GM21390 (cell line): Measurements from ENCODE around the gene TIRAP.

Source experiments
- ATAC-seq: cut with Tn5 transposase; IDR thresholded peaks from one replicate; pipeline ENCODE4 v1.9.1; 2021; ENCODE audit not compliant: unreplicated experiment

Gene TIRAP

DNA sequence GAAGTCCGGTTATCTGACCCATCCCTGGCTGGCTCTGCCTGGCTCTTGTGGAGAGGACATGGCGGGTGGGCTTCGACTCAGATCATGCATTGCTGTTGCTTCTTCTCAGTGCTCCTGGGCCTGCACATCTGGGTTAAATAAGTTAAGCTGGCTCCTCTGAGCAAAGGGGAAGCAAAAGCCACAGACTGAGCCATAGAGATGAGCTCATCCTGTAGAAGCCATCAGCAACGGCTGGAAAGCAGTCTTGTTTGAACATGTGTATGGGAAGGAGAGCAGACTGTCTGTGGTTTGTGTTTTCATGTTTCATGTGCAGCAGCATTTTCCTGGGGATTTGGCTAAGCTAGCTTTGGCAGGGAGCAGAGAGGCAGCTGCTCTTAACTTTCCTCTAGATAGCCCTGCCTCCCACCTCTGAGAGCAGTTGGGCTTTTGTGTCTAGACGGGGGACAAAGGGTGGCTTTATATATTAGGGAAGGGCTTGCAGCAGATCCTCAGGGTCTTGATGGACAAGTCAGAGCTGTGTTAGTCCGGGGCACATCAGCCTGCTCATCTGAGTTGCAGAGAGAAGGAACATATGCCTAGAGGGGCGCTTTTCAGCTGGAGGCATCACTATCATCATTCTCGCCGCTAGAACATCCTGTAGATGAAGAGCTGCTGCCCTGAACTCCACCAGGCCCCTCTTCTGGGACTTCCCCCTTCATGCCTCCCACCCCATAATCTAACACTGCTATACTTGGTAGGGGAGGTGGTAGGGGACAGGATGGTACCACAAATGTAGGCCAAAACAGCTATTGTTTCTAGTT lies 35.9 kb downstream of the TIRAP start:
- ATAC-seq = peak; percentile 84

DNA sequence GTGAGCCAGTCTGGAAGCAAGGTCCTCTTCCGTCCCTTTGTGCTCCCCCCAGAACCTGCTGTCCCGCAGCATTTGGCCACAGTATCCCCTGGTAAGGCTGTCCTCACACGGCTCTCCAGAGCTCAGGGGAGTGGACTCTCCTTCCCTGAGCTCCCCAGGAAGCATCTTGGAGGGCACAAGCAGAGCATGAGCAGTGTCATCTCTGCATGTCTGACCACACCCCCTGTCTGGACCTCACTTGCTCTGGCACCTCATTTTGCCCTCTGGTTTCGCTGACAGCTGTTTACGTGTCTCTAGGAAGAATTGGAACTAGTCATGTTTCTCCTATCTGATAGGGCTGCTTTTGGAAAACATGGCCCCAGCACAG lies 36.5 kb downstream of the TIRAP start:
- ATAC-seq = no peak

DNA sequence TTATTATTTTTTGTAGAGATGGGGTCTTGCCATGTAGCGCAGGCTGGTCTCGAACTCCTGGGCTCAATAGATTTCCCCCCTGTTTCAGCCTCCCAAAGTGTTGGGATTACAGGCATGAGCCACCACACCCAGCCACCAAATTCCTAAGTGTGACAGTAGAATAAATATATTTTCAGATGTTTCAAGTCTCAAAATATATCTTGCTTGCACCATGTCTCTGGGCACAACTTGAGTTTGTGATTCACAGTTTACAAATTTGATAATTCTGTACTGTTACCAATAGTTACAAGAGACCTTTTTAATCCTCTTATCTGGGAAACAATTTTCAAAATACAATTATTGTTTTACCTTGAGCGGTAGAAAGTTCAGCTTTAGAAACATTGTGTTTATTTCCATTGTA lies 40.1 kb downstream of the TIRAP start:
- ATAC-seq = no peak

DNA sequence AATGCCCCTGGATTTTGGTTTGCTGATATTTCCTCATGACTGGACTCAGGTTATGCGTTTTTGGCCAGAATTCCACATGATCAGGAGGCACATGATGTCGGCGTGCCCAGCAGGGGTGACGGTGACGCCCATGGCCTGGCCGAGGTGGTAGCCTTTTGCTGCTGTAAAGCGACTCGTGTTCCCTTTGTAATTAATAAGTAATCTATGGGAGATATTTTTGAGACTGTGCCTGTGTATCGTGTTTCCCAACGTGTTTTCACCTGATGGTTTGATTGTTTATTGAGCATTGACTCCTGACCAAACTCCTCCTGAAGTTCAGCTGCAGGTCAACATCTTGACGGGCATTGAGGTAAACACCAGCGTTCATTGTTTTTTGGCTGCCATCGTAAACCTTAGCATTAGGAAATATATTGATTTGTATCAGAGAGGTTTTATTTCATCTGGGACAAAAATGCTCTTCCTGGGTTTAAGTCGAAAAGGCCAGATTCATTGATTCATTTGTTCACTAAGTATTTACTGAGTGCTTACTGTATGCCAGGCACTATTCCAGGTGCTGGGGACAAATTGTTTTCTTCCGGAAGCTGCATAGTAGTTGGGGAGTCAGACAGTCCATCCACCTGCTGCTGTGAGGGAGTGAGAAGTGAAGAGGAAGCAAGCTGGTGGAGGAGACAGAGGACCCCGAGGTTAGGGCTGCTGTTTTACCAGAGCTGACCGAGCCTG lies 44.5 kb downstream of the TIRAP start:
- ATAC-seq = no peak

DNA sequence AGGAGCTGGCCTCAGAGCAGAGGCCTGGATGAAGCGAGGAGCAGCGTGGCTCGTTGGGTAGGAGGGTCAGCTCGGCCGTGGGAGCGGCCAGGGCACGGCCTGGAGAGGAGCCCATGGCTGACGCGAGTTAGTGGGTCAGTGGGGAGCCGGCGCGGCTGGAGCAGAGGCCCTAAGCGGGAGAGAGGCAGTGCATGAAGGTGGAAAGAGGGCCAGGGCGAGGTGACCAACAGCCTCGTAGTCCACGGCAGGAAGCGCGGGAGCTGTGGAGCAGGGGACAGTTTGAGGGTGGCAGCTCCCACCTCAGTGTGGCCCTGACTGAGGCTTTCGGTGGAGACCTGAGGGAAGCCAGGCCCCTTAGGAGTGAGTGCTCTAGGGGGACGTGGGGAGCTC lies 45.1 kb downstream of the TIRAP start:
- no peak for ATAC-seq

DNA sequence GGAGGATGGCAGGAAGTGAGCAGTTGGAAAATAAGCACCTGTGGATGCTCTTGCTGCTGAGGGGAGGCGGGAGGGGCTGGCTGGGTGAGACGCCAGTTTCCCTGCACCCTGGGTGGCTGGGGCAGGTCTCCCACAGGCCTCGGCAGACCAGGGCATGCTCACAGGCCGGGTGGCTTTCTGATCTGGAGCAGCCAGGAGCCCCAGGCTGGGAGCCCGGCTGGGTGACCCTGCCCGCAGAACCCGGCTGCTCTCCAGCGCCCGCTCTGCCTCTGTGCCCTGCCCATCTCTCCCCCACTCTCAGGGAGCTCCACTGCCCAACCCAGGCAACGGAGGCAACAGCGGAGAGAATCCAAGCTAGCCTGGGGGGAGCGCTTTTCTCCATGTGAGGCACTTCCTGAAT lies 45.6 kb downstream of the TIRAP start:
- ATAC-seq = no peak

DNA sequence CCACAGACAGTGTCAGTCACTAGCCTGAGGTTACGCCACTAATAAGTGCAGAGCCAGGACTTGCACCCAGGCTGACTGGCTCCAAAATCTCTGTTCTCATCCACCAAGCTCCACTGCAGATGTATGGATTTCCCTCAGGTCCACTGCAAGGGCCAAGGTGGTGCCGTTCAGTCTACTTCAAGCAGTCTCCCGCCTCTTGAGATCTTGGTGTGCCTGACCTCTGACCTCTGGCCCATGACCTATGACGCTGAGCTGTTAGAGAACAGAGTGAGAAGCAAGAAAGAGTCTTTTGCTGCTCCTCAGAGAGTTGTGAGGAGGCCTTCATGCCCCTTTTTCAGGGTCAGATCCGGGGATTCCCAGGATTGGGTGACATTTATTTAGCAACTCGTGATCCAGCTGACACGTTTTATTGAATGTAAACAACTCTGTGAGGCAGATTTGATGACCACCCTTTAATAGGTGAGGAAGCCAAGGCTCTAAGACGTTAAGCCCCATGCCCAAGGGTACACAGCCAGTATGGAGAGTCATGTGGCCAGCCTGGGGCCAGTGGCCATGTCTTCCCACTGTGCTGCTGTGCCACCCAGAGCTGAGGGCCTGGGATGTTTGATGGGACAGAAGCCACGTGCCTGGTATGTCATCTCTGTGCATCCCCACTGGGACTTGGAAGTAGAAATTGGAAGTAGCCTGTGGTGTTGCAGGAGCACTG lies 46.2 kb downstream of the TIRAP start:
- ATAC-seq = no peak

DNA sequence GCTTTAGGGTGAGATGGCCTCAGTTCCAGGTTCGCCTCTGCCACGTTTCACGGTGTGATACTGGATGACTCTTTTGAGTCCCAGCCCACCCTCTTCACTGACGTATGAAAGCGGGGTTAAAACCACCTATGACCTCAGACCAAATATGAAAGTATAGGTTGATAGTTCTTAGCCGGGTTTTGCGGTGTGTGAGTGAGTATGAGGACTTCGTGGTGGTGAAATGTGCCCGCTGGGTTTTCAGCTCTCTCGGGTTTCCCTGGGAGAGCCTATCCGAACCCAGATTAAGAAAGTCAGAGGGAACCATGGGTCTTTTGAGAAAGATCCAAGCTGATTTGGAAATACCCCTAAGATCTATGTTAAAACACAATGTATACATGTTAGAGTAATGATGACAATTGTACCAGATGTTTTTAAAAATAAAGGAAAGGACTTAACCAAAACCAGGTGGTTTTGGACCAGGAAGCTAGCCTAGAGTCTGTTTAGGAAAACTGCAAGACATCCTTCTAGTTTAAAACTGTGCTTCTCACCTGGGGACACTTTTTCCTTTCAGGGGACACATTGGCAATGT lies 46.8 kb downstream of the TIRAP start:
- ATAC-seq = no peak

DNA sequence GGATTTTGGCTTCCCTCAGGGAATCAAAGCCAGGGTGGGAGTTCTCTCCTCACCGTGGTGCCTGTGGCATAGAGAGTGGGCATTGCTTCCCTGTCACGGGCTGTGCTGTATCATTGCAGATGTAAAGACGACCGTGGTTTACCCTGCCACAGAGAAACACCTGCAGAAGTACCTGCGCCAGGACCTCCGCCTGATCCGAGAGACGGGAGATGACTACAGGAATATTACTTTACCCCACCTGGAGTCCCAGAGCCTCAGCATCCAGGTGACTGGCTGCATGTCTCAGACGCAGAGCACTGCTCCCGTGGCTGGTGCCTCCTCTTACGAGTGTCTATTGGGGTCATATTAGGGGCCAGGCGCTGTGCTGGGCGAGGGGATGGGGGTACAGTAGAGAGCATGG lies 48.4 kb downstream of the TIRAP start:
- ATAC-seq = no peak

DNA sequence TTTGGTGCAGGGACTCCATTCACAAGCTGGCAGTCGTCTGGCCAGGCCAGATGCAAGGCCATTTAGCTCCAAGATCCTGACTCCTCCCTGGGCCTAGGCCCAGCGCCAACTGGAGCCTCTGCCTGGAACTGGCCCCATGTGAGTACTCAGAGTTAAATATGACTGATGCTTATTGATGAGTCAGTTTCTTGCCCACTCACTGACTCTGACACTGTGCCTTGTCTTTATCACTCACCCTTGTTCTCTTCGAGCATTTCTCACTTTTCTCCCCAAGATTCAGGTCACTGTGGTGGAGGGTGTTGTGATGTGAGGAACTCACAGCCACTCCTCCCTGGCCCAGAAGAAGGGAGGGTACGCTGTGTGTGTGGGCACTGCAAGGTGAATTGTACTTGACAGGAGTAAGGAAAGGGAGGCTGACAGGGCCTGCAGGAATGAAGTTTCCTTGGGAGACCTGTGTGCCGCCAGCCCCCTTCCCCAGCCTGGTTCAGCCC lies 49.4 kb downstream of the TIRAP start:
- ATAC-seq = no peak

DNA sequence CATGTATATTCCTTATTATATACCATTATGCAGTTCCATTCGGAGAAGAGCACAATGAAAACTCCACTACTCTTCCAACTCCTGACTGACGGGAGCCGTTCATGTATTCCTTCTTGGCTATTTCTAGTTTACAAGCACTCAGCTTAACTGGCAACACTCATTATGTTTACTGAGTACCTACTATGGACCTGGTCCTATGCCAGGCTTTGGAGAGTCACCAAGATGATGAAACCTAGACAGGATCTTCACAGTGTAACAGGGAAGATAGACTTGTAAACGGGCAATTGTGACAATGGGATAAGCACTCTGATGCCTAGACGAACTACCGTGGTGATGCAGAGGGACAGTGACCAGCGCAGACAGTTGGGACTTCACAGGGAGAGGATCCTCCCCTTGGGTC lies 50.2 kb downstream of the TIRAP start:
- no peak for ATAC-seq

DNA sequence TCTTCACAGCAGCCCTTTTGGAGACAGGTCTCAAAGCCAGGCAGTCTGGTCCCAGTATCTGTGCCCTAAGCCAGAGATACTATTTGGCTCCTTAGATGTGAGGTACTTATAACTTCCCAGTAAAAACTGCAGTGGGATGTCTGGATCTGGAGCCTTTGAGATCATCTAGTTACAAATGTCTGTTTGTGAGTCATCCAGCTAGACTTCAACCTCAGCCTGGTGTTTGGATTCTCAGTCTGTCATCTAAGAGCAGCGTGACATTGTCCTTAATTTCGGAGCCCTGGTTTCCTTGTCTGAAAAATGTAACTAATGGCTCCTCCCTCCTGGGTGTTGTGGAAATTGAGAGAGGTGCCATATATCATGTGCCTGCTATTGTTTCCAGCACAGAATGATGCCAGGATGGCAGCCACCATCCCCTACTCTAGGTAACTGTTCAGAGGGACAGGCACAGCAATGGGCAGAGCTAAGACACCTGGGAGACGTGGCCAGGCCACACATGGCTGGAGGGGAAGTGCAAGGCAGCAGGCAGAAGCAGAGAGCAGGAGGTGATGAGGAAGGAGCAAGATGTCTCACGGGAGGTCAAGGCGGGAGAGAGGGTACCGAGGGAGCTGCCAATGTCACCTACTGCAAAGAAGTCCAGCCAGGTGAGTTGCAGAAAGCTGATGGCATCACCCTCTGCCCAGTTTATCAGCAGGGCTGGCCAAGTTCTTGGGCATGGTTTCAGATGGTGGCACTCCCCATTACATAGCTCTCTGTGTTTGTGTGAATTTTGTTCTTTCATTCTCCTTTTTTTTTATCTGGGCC lies 52.0 kb downstream of the TIRAP start:
- no peak for ATAC-seq

DNA sequence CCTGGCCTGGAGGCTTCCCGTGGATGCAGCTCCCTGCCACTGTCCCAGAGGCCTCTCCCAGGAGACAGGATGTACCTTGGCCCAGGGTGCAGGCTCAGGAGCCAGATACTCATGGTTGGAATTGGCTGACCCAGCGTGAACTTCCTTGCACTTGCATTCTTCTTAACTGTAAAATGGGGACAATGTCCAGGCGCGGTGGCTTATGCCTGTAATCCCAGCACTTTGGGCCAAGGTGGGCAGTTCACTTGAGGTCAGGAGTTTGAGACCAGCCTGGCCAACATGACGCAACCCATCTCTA lies 52.5 kb downstream of the TIRAP start:
- no peak for ATAC-seq

DNA sequence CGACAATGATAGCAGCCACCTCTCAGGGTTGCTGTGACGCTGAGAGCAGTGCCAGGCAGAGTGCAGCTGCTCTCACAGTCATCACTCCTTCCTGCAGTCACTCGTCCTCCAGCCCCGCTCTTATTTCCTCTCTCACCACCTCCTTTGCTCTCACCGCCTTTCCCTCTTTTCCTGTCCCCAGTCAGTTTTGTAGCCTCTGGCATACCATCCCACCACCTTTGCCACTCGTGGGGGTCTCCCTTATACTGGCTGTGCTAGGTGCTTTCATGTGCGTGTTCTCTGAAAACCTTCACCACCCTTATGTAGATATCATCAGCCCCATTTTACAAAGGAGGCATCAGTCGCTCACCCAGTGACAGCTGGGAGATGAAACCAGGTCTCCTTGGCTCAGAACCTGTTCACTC lies 53.2 kb downstream of the TIRAP start:
- ATAC-seq = no peak

DNA sequence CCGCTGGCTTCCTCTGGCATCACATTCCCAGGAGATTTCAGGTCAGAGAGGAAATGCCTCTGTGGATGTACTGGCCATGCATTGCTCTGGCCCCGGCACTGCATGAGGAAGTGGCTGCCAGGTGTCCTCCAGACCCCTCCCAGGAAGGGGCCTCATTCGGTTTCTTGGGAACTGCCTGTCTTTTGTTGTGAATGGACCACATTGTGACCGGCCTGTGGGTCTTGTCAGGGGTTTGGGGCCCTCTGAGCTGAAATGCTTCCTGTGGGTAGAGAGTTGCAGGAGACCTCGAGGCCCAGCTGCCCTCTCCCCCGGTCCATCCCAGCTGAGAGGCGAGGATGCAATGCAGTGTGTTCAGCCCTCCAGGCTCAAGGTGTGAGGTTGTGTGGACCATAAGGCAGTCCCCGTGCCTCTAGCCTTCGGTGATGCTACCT lies 53.8 kb downstream of the TIRAP start:
- ATAC-seq = no peak

DNA sequence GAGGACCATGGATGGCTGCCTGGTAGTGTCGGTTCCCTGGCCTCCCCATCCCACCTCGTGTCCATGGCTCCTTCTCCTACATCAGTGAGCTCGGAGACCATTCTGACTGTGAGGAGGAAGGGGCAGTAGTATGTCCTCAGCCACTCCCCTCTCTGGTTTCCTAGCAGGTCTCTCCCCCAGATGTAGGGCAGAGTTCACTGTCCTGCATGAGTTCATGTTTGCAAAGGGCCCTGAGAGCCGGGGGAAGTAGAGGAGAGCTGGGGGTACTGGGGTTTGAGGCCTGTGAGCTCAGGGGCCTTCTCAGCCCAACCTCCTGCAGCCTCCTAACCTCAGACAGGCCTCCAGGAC lies 54.2 kb downstream of the TIRAP start:
- no peak for ATAC-seq

DNA sequence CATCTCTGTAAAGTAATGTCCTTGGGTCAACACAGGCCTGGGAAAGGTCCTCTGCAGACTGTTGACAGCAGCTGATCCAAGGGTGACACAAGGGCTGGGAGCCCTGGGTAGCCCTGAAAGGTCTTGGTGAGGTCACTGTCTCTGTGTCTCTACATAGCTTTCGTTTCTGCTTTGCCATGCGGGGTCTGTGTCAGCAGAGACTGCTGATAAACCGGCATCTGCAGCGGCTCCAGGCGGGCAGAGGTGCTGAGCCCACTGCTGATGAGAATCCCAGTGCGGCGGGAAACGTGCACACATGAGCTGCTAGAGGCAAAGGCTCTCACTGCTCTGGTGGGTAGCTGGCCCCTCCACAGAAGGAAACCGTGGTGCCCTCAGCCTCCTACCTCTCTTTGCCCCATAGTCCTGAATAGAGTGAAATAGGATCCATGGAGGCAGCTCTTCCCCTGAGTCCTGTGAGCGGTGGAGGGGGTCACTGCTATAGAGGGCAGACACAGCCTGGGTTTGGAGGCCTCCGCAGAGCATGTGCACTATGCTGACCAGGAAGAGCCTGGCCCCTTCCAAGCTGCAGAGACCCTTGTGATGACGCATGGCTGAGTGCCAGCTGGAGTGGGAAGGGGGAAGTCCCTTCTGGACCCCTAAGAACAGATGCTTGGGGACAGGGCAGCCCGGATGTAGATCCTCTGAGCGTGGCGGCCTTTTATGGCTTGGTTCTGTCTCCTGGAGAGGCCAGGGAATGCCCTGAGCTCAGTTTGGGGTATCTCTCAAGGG lies 54.8 kb downstream of the TIRAP start:
- no peak for ATAC-seq

DNA sequence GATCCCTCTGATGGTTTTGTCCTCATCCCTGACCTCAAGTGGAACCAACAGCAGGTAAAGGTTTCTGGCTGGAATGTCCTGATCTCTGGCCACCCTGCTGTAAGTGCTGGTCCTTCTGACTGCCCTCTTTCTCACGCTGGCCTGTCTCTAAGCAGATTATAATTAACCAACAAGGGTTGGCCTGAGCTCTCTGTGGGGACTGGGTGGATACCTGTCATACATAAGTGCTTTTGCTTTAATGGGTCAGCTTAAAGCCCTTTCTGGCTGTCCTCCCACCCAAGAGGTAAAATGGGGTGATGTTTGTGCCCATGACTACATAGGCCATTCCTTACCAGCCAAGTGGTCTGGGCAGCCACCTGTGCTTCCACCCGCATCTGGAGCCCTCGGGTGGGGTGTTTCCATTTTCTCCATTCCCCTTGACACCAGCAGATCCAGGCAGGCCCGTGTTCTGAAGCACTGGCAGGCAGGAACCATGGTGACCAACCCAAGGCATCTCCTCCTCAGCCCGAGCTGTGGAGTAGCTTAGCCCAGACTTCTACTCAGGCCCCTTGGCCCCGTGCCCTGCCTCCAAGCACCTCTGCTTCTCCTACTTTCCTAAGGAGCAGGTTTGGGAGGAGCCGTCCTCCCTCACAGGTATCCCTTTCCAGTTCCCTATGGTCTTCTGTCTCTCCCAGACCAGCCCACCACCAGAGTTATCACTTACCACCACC lies 55.6 kb downstream of the TIRAP start:
- no peak for ATAC-seq

DNA sequence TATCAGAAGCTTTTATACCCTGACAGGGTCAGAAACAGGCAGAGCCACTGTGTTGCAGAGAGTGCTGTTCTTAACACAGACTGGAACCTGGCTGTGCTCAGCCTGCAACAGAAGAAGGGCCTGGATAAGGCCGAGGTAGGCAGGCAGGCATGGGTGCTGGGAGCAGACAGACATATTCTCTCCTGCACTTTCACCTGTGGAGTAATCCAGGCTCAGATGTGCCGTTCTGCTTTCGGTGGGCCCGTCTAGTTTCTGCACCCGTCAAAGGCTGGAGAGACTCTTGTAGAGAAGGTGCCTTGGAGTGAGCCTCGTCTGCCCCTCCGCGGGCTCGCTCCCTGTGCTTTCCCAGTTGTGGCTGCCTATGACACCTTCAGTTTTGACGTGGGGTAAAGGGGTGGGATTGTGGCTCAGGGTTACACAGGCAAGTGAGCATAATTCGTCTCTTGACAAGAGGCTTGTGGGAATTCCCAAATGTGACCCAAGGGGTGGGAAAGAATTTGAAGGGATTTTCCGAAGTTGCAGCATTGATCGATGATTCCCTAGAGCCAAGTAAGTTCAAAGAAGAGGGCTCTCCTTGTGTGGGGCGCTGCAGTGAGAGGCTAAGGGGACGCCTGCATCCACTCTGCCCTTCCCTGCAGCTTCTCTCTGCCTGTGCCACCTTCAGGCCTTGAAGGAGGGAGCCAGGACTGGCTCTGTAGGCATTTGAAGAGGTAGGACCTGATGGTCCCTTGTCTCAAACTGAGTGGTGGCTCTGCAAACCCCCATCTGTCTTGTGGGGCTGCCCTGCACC lies 56.4 kb downstream of the TIRAP start:
- ATAC-seq = no peak
